NCI-H187 treated with DMSO at 0.1 percent for 48 hours (cell line): ENCODE results near the gene NR4A3.
"Not testable (repeated sequence)": the region's sequence is repeated elsewhere in the genome, so short reads cannot be mapped to it uniquely, and the experiment has no call there.

Experiments
- DNase-seq: peaks from one replicate; lab custom pipeline; 2025; lab: John Stamatoyannopoulos, UW

Gene NR4A3

DNA sequence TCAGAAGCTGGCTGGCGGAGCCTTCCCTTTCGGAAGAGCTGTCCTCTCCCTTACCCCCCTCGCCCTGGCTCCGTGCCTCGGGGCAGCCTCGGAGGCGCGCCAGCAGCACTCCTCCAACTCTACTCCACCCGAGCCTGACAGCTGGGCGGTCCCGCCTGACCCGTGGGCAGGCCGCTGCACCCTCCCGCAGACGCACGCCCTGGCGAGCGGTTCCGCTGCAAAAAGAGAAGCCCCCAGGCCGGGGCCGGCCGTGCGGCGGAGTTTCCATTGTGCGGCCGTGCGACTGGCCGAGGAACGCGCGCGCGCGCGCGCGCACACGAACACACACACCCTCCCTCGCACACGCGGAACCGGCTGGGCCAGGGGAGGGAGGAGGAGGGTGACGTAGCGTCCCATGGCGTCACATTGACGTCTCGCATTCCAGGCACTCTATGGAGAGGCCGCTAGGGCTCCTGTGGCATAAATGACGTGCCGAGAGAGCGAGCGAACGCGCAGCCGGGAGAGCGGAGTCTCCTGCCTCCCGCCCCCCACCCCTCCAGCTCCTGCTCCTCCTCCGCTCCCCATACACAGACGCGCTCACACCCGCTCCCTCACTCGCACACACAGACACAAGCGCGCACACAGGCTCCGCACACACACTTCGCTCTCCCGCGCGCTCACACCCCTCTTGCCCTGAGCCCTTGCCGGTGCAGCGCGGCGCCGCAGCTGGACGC lies at the start of gene NR4A3:
Gene NR4A3 (plus strand): TSS at position 490 of the 713 bp plus-strand sequence. CDS start 6,158 bp downstream, outside the sequence.
- DNase-seq, result peak; percentile 45

DNA sequence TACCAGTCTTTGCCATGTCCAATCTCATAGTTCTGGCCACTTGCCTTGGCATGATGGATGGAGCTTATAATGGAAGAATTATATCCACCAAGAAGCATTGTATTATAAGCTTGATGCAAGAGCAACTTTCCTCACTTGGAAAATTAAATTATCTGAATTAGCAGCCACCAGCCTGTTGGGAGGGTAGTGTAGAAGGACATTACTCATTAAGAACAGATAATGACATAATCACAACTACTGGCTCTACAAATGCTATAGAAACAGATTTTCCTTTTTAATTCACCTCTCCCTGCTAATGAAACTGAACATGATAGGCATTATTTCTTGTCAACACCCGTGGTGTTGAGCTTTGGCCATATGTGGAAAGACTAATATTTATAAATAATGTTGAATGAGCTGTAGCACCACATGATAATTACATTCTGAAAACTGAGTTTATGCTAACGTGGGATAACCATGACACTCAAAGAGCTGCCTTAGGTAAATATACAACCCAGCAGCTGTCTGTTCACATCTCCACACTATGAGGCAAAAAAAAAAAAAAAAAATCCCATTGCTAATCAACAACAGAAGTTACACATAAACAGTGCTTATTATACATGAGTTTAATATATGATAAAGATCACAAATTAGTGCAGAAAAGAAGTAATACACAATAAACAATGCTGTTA lies 48.1 kb upstream of the NR4A3 start:
- no peak for DNase-seq

DNA sequence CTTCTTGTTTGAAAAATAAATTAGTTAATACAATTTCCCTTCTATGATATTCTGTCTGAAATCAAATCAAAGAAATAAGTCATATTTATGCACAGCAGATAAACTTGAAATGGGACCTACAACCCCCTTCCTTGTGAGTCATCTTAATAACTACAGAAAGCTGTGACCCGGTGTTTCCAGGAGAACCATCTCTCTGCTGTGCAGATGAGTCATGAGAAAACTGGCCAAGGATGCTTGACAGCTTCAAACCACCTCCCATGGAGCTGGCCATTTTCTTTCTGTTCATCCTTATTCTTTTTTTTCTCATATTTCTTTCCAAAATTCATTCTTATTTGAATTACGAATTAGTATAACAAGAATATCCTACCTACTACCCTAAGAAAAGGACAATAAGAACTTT lies 43.4 kb upstream of the NR4A3 start:
- no peak for DNase-seq

DNA sequence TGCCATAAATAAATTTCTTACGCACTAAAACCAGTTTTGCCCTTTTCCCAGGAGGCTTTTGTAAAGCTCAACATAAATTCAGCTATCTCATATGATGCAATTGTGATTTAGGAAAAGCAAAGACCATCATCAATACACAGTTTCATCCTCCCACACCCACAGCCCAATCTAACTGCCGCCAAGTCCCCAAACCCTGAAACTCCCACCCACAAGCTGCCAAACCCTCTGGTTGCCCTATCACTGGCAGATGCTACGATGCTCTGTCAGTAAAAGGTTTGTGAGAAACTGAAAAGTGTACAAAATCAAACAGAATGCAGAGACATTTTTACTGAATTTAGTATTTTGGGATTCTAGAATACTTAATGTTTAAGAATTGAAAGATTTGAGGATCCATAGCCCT lies 42.8 kb upstream of the NR4A3 start:
- no peak for DNase-seq

DNA sequence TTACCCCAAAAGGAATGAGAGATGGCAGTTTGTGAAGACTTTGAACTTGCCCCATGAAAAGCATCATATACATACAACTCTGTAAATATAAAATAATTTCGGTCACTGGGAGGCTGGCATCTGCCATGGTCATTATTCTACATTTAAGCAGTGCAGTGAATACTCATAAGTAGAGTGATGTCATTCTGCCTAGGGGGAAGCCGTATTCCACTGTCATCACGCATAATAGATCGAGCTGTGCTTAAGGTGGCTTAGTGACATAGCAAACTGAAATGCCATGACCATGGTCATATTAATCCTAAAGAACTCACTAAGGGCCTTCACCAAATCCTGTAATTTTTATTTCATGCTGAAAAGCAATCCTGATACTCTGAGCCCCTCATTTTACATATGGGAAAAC lies 42.4 kb upstream of the NR4A3 start:
- no peak for DNase-seq

DNA sequence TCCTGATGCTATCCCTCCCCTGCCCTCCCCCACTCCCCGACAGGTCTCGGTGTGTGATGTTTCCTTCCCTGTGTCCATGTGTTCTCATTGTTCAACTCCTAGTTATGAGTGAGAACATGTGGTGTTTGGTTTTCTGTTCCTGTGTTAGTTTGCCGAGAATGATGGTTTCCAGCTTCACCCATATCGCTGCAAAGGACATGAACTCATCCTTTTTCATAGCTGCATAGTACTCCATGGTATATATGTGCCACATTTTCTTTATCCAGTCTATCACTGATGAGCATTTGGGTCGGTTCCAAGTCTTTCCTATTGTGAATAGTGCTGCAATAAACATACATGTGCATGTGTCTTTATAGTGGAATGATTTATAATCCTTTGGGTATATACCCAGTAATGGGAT lies 39.3 kb upstream of the NR4A3 start:
- DNase-seq, result not testable (repeated sequence)

DNA sequence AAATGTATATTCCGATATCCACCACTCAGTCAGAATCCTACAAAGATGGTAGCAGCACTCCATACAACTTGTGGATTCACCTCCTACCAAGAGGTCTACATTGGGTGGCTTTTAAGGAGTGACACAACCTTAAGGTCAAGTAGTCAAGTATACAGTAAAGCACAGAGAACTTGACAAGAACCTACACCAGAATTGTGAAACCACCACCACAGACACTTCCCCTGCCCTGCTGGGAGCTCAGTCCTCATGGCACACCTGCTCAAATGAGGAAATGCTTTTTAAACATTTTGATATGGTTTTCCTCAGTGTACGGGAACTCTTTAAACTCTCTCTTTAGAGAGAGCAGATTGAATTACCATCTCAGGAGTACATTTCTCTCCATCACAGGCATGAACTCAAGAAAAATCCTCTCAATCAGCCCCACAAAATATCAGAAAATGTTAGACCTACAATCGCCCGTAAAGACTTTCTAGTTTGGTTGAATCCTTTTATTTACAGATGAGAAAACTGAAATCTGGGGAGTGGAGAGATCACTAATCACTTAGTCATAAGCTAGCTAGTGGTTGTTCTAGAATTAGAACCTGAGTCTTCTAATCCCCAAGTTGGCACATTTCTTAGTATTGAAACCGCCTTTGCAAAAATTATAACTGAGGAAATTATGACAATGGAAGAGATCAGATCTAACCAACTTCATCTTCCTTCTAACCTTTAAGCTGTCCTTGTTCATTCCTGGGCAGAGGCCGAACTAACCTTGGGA lies 38.5 kb upstream of the NR4A3 start:
- no peak for DNase-seq

DNA sequence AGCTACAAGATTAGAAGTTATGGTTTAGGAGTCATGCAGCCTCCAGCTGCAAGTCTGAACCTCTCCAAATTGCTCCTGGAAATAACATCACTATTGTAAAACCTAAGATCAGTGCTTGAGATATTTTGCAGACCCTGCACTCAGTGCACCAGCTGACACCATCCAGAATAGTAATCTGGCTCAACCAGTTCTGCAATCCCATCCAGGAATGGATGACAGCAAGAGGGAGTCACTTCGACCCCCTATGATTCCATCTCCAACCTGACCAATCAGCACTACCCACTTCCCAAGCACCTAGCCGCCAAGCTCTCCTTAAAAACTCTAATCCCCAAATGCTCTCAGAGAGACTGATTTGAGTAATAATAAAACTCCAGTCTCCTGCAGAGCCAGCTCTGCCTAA lies 37.9 kb upstream of the NR4A3 start:
- DNase-seq, result no peak

DNA sequence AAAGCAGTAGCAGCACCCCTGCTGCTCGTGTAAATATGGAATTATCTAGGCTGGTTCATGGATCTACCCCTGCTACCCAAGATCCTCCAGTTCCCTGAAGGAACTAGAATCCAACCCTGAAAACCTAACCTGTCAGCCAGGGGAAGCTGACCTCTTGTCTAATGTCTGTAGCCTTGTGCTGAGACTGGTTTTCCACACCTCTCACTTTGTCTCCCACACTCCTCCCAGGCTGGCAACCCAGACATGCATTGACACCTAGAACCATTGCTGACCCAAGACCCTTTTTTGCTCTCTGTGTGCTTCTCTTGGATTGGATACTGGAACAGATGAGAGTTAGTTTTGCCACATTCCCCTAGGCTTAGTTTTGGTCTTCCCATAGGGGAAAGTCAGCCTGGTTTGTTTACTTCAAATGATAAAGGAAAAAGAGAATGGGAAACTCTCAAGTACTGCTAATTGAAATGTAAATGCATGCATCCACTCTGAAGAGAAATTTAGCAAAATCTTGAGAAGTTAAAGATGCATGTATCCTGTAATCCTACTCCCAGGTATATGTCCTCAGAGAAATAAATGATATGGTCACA lies 36.6 kb upstream of the NR4A3 start:
- DNase-seq, result no peak

DNA sequence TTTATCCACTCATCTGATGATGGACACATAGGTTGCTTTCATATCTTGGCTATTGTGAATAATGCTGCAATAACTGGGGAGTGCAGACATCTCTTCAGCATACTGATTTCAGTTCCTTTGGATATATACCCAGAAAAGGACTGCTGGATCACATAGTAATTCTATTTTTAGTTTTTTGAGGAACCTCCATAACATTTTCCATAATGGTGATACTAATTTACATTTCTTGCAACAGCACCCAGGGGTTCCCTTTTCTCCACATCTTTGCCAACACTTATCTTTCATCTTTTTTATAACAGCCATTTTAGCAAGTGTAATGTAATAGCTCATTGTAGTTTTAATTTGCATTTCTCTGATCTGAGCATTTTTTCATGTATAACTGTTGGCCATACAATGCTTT lies 34.1 kb upstream of the NR4A3 start:
- no peak for DNase-seq

DNA sequence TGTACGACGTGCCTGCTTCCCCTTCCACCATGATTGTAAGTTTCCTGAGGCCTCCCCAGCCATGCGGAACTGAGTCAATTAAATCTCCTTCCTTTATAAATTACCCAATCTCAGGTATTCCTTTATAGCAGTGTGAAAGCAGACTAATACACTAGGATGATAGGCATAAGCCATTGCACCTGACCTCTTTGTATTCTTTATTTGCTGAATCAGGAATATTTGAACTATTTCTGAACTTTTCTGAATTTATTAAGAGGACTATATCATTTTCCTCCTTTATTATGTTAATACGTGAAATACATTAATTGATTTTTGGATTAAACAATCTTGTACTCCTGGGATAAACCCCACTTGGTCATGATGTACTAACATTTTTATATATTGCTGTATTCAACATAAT lies 28.2 kb upstream of the NR4A3 start:
- no peak for DNase-seq

DNA sequence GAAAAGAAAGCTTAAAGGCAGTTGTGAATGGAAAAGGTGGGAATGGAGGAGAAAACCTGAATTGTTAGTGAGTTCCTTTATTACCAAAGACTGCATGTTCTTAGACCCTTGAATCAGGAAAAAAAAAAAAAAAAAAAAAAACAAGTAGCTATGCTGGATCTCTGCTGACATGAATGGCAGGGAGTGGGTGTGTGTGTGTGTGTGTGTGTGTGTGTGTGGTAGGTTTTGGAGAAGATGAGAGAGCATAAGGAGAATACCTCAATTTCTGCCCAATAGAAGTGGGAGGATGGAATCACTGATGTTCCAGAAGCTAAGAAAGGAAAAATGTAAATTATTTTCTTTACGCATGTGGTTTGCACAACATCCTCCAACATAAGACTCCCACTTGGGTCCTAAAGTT lies 25.5 kb upstream of the NR4A3 start:
- no peak for DNase-seq

DNA sequence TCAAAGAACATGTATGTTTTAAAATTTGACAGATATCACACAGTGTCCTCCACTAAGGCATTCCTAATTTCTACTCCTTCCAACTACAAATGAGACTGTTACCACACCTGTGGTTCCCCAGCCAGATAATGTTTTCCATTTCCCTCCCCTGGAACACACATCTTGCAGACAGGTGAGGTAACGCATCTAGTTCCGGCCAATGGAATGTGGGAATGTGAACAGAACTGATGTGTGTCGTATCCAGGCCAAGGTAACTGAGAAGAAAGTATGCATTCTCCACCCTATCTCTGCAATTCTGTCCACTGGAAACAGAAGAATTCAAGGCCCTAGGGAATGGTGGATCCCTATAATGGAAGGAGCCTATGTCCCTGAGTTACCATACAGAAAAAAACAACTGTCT lies 19.9 kb upstream of the NR4A3 start:
- no peak for DNase-seq

DNA sequence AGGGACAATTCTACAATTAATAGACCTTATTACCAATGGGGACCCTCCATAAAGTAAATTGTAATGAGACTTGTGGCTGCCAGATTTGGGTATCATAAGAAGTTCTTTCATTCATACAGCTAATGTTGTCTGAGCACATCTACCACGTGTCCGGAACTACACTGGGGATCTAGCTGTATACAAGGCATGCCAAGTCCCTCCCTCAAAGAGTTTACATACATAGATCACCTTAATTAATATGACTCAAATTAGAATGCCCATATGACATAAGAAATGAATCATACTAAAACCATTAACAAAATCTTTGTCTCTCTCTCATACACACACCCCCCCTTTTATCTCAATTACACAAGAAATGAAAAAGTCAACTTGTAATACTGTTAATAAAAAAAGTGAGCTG lies 18.0 kb upstream of the NR4A3 start:
- DNase-seq, result no peak

DNA sequence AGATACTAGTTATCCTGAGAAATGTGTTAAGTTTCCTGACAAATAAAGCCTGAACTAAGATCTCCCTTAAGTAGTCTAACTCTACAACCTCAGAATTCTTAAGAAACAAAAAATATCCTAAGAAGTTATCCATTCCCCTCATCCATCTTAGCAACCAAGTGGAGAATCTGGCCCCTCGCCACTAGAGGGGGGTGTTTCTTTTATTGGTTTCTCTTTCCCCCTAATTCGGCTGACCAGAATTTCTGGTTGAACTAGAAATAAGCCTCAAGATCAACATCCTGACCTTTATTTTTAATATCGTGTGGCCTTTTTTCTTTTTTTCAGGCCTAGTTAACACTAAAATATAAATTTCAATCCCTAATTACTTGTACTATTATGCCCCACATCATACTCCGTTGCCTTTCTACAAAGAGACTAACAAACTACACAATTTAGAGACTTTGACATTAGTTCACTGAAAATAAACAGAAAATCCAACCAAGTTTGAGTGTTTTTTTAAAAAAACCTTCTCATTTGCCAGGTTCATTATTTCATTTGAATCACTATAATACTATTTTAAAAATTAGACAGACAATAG lies 14.3 kb upstream of the NR4A3 start:
- DNase-seq, result no peak

DNA sequence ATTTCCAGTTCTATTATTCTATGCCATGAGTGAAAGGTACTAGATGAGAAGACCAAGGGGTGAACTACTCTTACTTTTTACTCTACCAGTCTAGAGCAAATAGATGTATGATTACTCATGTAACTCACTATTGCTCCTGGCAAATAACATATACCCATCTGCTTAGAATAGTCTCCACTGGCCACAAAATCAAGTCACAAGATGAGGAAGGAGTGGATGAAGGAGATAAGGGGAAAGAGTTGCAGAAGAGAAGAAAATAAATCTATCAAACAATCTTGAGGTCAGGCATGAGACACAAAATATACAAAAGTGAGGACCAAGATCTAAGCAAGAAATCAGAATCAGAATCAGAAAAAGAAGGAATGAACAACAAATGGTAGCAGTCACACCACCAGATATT lies 13.7 kb upstream of the NR4A3 start:
- DNase-seq, result no peak

DNA sequence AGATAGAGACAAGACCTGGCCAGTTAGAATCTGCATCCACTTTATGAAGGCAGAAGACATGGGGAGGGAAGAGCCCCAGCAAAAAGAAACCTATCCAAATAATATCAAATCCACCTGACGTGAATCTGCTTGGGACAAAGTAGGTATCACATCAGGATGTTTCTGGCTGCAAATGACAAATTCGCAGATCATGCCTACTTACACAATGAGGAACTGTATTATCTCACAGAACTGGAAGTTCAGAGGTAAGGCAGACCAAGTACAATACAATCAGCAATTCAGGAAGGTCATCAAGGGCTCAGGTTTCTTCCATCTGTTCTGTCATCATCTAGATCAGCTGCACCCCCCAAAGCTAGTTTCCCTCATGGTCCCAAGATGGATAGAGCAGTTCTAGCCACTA lies 13.2 kb upstream of the NR4A3 start:
- DNase-seq, result no peak

DNA sequence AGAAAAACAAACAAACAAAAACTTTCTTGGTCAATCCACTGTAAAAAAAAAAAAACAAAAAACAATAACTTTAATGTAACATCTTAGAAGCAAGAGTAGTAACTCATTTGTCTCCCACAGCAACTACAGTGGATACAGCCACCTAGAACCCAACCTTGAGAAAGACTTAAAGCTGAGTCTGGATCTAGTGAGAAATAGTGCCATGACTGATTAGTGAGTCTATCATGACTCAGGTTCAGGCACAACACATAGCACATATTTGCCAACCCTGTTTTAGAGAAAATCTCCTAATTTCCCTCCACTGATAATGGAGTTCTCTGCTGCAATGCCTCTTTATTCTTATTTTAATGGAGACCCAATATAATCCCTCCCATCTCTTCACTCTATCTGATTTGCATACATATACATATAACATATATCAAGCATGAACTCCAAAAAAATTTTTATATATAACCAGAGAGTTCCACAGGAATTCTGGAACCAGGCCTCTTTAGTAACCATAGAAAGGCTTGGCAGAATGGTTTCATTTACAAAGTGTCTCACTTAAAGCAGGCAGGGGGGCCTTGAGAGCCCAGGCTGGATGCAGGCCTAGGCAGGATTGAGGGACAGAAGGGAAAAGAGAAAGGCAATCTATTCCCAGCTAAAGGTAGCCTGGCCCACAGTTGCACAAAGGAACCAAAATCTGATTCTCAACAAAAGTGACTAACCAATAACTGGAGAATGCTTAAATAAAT lies 11.9 kb upstream of the NR4A3 start:
- DNase-seq, result no peak

DNA sequence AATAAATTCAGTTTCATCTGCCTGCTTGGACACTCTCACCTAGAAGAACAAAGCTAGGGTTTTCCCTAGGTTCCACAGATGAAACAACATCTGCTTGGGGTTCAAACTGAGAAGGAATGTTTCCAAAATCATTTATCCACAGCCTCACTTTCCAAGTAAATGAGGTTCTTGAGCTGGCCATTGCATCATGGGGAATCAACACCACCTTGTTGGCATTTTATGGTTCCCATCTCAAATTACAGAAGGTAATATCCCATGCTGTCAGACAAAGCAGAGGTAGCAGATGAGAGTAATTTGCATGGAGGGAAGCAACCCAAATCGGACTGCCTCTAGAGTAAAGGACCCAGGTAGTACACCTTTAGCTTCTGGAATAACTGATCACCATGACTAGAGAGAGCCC lies 10.5 kb upstream of the NR4A3 start:
- DNase-seq, result no peak

DNA sequence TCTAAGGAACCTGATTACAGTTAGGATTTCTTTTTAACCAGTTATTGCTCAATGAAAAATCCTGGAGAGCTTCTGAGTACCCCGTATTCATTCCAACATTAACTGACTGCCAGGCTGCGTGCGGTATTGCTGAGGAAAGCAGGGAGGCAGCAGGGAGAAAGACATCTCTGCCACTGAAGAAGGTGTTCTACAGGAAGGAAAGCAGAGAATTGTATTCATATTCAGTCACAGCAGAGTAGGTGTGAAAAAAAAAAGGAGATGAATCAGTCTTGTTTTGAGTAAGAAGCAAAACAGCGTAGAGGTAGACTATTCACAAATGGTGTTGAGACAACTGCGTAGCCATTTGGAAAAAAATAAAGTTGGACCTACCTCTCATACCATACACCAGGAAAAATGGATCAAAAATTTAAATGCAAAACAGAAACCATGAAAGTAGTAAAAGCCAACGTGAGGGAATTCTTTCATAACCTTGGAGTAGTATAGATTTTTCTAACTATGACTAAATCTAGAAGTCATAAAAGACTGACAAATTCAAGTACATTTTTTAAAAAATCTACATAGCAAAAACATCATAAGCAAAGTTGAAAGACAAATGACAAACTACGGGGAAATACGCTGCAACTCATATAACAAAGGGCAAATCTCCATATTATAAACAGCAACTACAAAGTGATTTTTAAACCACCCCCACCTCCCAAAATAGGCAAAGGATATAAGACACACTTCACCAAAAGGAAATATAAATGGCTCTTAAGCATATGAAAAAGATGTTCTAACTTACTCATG lies 9.9 kb upstream of the NR4A3 start:
- no peak for DNase-seq

DNA sequence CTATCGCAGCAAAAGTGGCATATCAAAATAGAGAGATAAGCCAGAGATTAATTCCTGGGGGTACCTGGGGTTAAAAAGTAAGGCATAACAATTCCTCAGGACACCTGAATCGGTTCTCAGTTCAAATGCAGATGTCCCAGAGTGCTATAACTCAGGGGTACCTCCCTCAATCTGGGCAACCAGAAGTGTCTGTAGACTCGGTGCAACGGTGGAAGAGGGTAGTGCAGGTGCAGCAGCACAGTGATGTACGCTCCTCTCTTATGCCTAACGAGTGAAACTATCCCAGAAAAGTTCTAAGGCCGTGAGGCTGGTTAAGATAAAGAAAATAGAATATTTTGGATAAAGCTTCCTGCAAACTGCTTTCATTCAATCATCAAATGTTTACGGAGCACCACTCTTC lies 7.9 kb upstream of the NR4A3 start:
- DNase-seq, result no peak
